PC-9 (cell line): ENCODE results near the gene CNGB1.

Experiments used
- EZH2 ChIP-seq: fragments of 200-600 bp; sonication (generic); IDR thresholded peaks from 2 replicates; pipeline ENCODE4 v1.8.0; 2017; ENCODE audit warnings: antibody characterized with exemption, low read depth
- TF ChIP-seq, protein P1 (sequence below): fragments of 200-600 bp; sonication (generic); conservative IDR thresholded peaks from 2 replicates; pipeline ENCODE4 v1.6.1; 2017; ENCODE audit warnings: mixed run types, antibody characterized with exemption, mild to moderate bottlenecking, moderate library complexity

DNA sequence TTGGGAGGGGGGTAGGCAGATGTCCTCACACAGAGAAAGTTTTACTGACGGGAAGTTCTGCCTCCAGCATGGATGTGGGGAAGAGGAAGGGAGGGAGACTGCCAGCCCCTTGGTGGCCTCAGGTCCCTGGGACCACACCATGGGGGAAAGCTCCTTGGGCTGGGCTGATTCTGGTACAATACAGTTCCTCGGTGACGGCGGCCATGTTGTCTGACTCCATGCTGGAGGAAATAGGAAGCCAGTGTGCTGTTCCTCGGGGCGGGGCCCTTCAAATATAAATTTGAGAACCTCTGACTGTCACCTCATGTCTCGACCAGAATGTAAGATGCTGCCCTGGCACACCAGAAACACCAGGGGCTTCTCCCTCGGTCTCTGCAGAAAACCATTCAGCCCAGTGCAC, 66.8 kb downstream of the CNGB1 start:
- TF ChIP-seq, protein P1, sequence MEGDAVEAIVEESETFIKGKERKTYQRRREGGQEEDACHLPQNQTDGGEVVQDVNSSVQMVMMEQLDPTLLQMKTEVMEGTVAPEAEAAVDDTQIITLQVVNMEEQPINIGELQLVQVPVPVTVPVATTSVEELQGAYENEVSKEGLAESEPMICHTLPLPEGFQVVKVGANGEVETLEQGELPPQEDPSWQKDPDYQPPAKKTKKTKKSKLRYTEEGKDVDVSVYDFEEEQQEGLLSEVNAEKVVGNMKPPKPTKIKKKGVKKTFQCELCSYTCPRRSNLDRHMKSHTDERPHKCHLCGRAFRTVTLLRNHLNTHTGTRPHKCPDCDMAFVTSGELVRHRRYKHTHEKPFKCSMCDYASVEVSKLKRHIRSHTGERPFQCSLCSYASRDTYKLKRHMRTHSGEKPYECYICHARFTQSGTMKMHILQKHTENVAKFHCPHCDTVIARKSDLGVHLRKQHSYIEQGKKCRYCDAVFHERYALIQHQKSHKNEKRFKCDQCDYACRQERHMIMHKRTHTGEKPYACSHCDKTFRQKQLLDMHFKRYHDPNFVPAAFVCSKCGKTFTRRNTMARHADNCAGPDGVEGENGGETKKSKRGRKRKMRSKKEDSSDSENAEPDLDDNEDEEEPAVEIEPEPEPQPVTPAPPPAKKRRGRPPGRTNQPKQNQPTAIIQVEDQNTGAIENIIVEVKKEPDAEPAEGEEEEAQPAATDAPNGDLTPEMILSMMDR, result no peak
- TF ChIP-seq EZH2, result no peak
